ENCODE results near the gene SAMD11.

The SAMD11 gene

DNA sequence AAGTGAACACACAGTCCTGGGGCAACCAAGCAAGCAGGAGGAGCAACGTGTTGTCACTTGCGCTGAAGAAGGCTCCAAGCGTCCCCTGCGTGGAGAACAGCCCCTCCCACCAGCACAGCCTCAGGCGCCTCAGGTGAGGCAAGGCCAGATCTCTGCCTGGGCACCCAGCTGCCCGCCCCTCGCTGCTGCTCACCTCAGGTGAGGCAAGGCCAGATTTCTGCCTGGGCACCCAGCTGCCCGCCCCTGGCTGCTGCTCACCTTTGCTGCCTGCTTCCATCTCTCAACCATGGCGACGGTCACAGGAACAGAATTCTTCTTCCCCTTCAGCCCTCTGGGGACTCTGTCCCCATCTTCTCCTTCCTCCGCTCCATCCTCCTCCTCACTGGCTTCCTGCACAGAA is 32.9 kb downstream of the SAMD11 start:
- H3K4me1 ChIP-seq (ENCODE audit: control insufficient read depth in 1 of 2, insufficient read depth in 2 of 2, low read length in 2 of 2) = peaks cover 9 to 22% of the 10 kb centered on the region in 2 donors
- no peaks in the 10 kb centered on the region for H3K9me3 ChIP-seq (ENCODE audit: control insufficient read depth in 1 of 2, low read length in 2 of 2)
- H3K4me3 ChIP-seq (ENCODE audit: low read depth in 1 of 2, low read length in 2 of 2) = no peak overlapping the region
- H3K27me3 ChIP-seq (ENCODE audit: control insufficient read depth in 1 of 2, insufficient read depth in 2 of 2, low read length in 2 of 2) = no peaks in the 10 kb centered on the region
- no peak overlapping the region for H3K27ac ChIP-seq (ENCODE audit: low read depth, low read length)
- H3K36me3 ChIP-seq (ENCODE audit: control insufficient read depth in 1 of 2, insufficient read depth in 2 of 2, low read length in 2 of 2) = peaks cover 26 to 54% of the 10 kb centered on the region in 2 donors
- no peak overlapping the region for H3K9ac ChIP-seq (ENCODE audit: low read depth in 1 of 2, low read length in 2 of 2)

DNA sequence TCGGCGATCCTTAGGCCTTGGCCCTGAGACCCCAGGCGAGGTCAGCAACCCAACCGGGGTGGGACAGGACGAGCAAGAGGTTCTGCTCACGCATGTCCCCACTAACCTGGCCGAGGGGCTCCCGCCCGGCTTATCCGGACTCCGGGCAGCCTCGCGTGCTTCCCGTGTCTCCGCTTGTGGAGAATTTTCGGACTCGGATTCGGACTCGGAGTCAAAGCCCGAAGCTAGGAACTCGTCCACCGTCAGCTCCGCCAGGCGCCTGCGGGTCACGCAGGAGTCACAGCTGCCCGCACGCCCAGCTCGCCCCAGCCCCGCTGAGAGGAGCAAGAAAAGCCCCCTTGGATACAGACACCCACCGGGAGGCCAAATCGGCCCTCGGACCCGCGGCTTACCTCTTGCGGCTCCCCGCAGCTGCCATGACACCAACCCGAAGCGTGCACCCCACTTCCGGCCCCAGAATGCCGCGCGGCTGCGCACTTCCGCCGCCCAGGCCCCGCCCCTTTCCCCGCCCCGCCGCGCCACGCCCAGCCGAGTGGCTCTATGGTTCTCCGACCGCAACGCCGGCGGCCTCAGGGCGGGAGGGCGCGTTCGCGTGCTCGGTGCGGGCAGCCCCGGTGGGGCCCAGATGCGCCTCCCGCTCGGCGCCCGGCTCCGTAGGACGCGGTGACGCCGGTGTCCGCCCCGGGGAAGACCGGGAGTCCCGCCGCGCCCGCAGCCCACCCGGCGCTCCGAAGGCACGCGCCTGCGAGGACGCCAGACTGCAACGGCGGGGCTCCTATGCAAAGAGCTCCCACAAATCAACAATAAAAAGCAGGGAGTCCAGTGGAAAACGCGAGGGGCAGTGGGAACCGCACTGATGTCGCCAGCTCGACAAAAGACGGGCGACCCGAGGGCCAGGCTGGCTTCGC is 35.4 kb downstream of the SAMD11 start, which contains the start of gene NOC2L:
TSS of gene NOC2L (minus strand) at position 434 of the 908 bp plus-strand sequence. CDS start at position 418, 16 bp downstream.
- no peak within 1 kb of the TSS for H3K27ac ChIP-seq (ENCODE audit: low read depth, low read length)
- peak within 1 kb of the TSS; percentile 98 for H3K4me3 ChIP-seq (ENCODE audit: low read depth in 1 of 2, low read length in 2 of 2)
- no peaks in the 10 kb centered on the region for H3K9me3 ChIP-seq (ENCODE audit: control insufficient read depth in 1 of 2, low read length in 2 of 2)
- H3K4me1 ChIP-seq (ENCODE audit: control insufficient read depth in 1 of 2, insufficient read depth in 2 of 2, low read length in 2 of 2) = peaks cover 9 to 23% of the 10 kb centered on the region in 2 donors
- peak within 1 kb of the TSS; percentile 82 to 85 for H3K9ac ChIP-seq (ENCODE audit: low read depth in 1 of 2, low read length in 2 of 2)
- peaks cover 13 to 29% of the 10 kb centered on the region in 2 donors for H3K36me3 ChIP-seq (ENCODE audit: control insufficient read depth in 1 of 2, insufficient read depth in 2 of 2, low read length in 2 of 2)
- H3K27me3 ChIP-seq (ENCODE audit: control insufficient read depth in 1 of 2, insufficient read depth in 2 of 2, low read length in 2 of 2) = no peaks in the 10 kb centered on the region

DNA sequence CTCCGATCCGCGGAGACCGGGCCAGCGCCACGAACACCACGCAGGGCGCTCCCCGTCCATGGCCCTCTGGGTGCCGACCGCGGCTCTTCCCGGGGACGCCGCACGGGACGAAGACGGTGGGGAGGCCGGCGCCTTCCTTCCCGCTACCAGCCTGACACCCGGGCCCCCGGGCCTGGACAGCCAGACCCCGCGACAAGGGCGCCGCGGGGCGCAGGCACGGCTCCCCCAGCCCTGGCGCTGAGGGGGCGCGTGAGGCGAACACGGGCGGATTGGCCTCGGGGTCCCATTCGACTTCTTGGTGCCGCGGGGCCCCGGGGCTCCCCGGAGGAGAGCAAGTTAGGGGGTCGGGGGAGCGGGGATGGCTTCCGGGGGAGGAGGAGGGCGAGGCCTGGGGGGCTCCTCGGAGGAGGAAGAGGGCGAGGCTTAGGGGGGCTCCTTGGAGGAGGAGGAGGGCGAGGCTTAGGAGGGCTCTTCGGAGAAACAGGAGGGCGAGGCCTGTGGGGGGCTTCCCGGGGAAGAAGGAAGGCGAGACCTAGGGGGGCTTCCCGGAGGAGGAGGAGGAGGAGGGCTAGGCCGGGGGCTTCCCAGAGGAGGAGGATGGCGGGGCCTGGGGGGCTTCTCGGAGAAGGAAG is 36.1 kb downstream of the SAMD11 start:
- Histone ChIP-seq H3K4me3 (ENCODE audit: low read depth in 1 of 2, low read length in 2 of 2) (peak overlapping the region; percentile 22 to 57), H3K9ac (ENCODE audit: low read depth in 1 of 2, low read length in 2 of 2) (no peak overlapping the region), H3K27me3 (ENCODE audit: control insufficient read depth in 1 of 2, insufficient read depth in 2 of 2, low read length in 2 of 2) (no peaks in the 10 kb centered on the region), H3K36me3 (ENCODE audit: control insufficient read depth in 1 of 2, insufficient read depth in 2 of 2, low read length in 2 of 2) (peaks cover 13 to 22% of the 10 kb centered on the region in 2 donors), H3K4me1 (ENCODE audit: control insufficient read depth in 1 of 2, insufficient read depth in 2 of 2, low read length in 2 of 2) (peaks cover 9 to 23% of the 10 kb centered on the region in 2 donors), H3K9me3 (ENCODE audit: control insufficient read depth in 1 of 2, low read length in 2 of 2) (no peaks in the 10 kb centered on the region), H3K27ac (ENCODE audit: low read depth, low read length) (no peak overlapping the region)

DNA sequence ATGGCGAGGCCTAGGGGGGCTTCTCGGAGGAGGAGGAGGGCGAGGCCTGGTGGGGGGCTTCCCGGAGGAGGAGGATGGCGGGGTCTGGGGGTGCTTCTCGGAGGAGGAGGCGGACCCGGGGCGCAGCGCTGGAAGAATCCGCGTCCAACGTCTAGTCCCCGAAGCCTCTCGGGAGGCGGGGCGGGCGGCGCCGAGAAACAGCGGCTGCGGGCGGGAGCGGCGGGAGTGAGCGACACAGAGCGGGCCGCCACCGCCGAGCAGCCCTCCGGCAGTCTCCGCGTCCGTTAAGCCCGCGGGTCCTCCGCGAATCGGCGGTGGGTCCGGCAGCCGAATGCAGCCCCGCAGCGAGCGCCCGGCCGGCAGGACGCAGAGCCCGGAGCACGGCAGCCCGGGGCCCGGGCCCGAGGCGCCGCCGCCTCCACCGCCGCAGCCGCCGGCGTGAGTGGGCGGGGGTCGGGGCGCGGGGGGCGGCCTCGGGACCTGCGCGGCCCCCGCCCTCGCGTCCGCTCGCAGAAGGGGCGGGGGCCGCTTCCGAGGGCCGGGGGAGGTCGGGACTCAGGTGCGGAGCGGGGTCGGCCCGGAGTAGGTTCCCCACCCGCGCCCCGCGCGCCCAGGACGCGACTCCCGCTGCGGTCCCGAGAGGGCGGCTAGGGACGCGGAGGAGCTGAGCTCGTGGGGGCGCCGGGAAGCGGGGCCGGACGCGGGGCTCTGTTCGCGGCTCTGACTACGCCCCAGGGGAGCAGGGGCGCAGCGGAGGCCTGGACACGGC is 36.8 kb downstream of the SAMD11 start, which contains the start of gene KLHL17:
TSS of gene KLHL17 (plus strand) at position 222 of the 769 bp plus-strand sequence. CDS start at position 332, 110 bp downstream.
- Histone ChIP-seq H3K27ac (ENCODE audit: low read depth, low read length) (no peak within 1 kb of the TSS), H3K9me3 (ENCODE audit: control insufficient read depth in 1 of 2, low read length in 2 of 2) (no peaks in the 10 kb centered on the region), H3K9ac (ENCODE audit: low read depth in 1 of 2, low read length in 2 of 2) (no peak within 1 kb of the TSS), H3K4me3 (ENCODE audit: low read depth in 1 of 2, low read length in 2 of 2) (peak within 1 kb of the TSS; percentile 22 to 57), H3K4me1 (ENCODE audit: control insufficient read depth in 1 of 2, insufficient read depth in 2 of 2, low read length in 2 of 2) (peaks cover 9 to 23% of the 10 kb centered on the region in 2 donors), H3K27me3 (ENCODE audit: control insufficient read depth in 1 of 2, insufficient read depth in 2 of 2, low read length in 2 of 2) (no peaks in the 10 kb centered on the region), H3K36me3 (ENCODE audit: control insufficient read depth in 1 of 2, insufficient read depth in 2 of 2, low read length in 2 of 2) (peaks cover 9 to 16% of the 10 kb centered on the region in 2 donors)

DNA sequence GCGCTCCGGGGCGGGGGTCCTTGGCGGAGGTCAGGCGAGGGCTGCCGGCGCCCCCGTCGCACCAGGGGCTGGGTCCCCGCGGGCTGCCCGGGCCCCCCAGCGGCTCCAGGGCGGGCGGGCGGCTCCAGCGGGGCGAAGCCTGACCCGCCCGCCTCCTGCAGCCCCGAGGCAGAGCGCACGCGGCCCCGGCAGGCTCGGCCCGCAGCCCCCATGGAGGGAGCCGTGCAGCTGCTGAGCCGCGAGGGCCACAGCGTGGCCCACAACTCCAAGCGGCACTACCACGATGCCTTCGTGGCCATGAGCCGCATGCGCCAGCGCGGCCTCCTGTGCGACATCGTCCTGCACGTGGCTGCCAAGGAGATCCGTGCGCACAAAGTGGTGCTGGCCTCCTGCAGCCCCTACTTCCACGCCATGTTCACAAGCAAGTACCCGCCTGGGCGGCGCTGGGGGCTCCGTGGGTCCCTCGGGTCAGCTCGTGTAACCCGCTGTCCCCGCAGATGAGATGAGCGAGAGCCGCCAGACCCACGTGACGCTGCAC is 37.5 kb downstream of the SAMD11 start:
- Histone ChIP-seq H3K9me3 (ENCODE audit: control insufficient read depth in 1 of 2, low read length in 2 of 2) (no peaks in the 10 kb centered on the region), H3K36me3 (ENCODE audit: control insufficient read depth in 1 of 2, insufficient read depth in 2 of 2, low read length in 2 of 2) (peaks cover 4 to 10% of the 10 kb centered on the region in 2 donors), H3K27me3 (ENCODE audit: control insufficient read depth in 1 of 2, insufficient read depth in 2 of 2, low read length in 2 of 2) (no peaks in the 10 kb centered on the region), H3K4me1 (ENCODE audit: control insufficient read depth in 1 of 2, insufficient read depth in 2 of 2, low read length in 2 of 2) (peaks cover 13 to 28% of the 10 kb centered on the region in 2 donors), H3K27ac (ENCODE audit: low read depth, low read length) (no peak overlapping the region), H3K9ac (ENCODE audit: low read depth in 1 of 2, low read length in 2 of 2) (no peak overlapping the region), H3K4me3 (ENCODE audit: low read depth in 1 of 2, low read length in 2 of 2) (peak overlapping the region in 1 of 2 donors; percentile 57)

DNA sequence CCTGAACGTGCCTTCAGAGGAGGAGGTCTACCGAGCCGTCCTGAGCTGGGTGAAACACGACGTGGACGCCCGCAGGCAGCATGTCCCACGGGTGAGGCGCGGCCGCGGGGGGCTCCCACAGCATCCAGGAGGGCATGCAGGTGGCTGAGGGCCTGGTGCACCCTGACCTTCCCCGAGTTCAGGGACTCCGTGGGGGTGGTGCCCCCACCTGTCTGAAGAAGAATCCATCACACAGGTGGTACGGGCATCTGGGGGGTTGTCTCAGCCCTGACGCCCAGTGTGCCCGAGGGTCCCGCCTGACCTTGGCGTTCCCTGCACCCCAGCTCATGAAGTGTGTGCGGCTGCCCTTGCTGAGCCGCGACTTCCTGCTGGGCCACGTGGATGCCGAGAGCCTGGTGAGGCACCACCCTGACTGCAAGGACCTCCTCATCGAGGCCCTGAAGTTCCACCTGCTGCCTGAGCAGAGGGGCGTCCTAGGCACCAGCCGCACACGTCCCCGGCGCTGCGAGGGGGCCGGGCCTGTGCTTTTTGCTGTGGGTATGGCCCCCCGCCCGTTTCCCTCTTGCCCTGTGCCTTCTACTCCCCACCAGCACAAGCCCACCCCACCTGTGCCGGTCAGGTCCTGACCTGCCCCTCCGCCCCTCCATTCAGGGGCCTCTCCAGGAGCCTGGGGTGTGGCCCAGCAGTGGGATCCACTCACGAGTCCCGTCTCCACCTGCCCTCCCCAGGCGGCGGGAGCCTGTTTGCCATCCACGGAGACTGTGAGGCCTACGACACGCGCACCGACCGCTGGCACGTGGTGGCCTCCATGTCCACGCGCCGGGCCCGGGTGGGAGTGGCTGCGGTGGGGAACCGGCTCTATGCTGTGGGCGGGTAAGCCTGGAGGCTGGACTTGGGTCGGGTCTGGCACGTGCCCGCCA is 38.9 kb downstream of the SAMD11 start:
- Histone ChIP-seq H3K27me3 (ENCODE audit: control insufficient read depth in 1 of 2, insufficient read depth in 2 of 2, low read length in 2 of 2) (peaks cover 0 to 7% of the 10 kb centered on the region in 2 donors), H3K9me3 (ENCODE audit: control insufficient read depth in 1 of 2, low read length in 2 of 2) (no peaks in the 10 kb centered on the region), H3K4me1 (ENCODE audit: control insufficient read depth in 1 of 2, insufficient read depth in 2 of 2, low read length in 2 of 2) (peaks cover 12 to 33% of the 10 kb centered on the region in 2 donors), H3K4me3 (ENCODE audit: low read depth in 1 of 2, low read length in 2 of 2) (no peak overlapping the region), H3K27ac (ENCODE audit: low read depth, low read length) (no peak overlapping the region), H3K36me3 (ENCODE audit: control insufficient read depth in 1 of 2, insufficient read depth in 2 of 2, low read length in 2 of 2) (no peaks in the 10 kb centered on the region), H3K9ac (ENCODE audit: low read depth in 1 of 2, low read length in 2 of 2) (no peak overlapping the region)

DNA sequence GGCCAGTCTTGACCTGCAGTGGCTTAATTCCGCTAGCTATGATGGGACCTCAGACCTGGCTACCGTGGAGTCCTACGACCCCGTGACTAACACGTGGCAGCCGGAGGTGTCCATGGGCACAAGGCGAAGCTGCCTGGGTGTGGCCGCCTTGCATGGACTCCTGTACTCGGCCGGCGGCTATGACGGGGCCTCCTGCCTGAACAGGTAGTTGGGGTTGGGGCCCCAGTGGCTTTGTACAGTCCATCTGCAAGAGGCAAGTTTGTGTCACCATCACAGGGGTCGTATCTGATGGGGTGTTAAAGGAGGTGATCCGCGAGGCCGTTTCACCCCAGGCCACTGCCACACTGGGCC is 39.6 kb downstream of the SAMD11 start:
- no peak overlapping the region for H3K4me3 ChIP-seq (ENCODE audit: low read depth in 1 of 2, low read length in 2 of 2)
- H3K9me3 ChIP-seq (ENCODE audit: control insufficient read depth in 1 of 2, low read length in 2 of 2) = no peaks in the 10 kb centered on the region
- peaks cover 7 to 27% of the 10 kb centered on the region in 2 donors for H3K4me1 ChIP-seq (ENCODE audit: control insufficient read depth in 1 of 2, insufficient read depth in 2 of 2, low read length in 2 of 2)
- H3K27me3 ChIP-seq (ENCODE audit: control insufficient read depth in 1 of 2, insufficient read depth in 2 of 2, low read length in 2 of 2) = peaks cover 6 to 9% of the 10 kb centered on the region in 2 donors
- H3K9ac ChIP-seq (ENCODE audit: low read depth in 1 of 2, low read length in 2 of 2) = no peak overlapping the region
- no peaks in the 10 kb centered on the region for H3K36me3 ChIP-seq (ENCODE audit: control insufficient read depth in 1 of 2, insufficient read depth in 2 of 2, low read length in 2 of 2)
- no peak overlapping the region for H3K27ac ChIP-seq (ENCODE audit: low read depth, low read length)

DNA sequence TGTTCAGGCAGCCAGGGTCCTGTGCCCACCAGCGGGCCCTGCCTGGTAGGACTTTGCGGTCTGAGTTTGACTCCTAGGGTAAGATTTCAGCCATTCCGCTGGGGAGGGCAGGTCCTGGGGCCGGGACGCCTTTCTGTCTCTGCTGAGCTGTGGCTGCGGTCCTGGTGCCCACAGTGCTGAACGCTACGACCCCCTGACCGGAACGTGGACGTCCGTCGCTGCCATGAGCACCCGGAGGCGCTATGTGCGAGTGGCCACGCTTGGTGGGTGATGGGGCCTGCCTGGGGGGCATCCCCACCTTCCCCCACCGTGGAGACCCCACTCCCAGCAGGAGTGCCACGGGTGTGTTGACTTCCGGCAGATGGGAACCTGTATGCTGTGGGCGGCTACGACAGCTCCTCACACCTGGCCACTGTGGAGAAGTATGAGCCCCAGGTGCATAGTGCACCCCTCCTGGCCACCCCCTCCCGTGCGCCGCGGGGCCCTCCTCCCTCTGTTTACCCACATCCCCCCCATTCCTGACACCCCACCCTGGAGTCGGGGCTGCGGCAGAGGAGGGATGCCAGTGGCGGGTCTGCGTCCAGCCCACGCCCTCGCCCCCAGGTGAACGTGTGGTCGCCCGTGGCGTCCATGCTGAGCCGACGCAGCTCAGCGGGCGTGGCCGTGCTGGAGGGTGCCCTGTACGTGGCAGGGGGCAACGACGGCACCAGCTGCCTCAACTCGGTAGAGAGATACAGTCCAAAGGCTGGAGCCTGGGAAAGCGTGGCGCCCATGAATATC is 40.2 kb downstream of the SAMD11 start:
- Histone ChIP-seq H3K9ac (ENCODE audit: low read depth in 1 of 2, low read length in 2 of 2) (no peak overlapping the region), H3K36me3 (ENCODE audit: control insufficient read depth in 1 of 2, insufficient read depth in 2 of 2, low read length in 2 of 2) (no peaks in the 10 kb centered on the region), H3K27me3 (ENCODE audit: control insufficient read depth in 1 of 2, insufficient read depth in 2 of 2, low read length in 2 of 2) (peaks cover 13 to 15% of the 10 kb centered on the region in 2 donors), H3K9me3 (ENCODE audit: control insufficient read depth in 1 of 2, low read length in 2 of 2) (no peaks in the 10 kb centered on the region), H3K27ac (ENCODE audit: low read depth, low read length) (no peak overlapping the region), H3K4me1 (ENCODE audit: control insufficient read depth in 1 of 2, insufficient read depth in 2 of 2, low read length in 2 of 2) (peaks cover 7 to 23% of the 10 kb centered on the region in 2 donors), H3K4me3 (ENCODE audit: low read depth in 1 of 2, low read length in 2 of 2) (no peak overlapping the region)
